Tibial nerve (tissue), 3 donors: Measurements from ENCODE around the gene ITPK1.

Source experiments
- CTCF ChIP-seq, 5 experiments: fragments of 200-600 bp in 3 of 5; fragments of 450-650 bp in 2 of 5; sonication (generic) in 3 of 5; IDR thresholded peaks; one replicate each; pipeline ENCODE4 v1.5.1; 2016 to 2019; ENCODE audit warnings: antibody characterized with exemption in 5 of 5, mild to moderate bottlenecking in 3 of 5, moderate library complexity in 2 of 5
- POLR2A ChIP-seq, 2 donors: fragments of 450-650 bp; IDR thresholded peaks; one replicate each; pipeline ENCODE4 v1.6.1; 2017; ENCODE audit warnings: antibody characterized with exemption in 2 of 2, mild to moderate bottlenecking in 2 of 2, moderate library complexity in 2 of 2

- TF ChIP-seq CTCF (IDR thresholded peaks at IDR 0.05) (no peak), POLR2A (IDR thresholded peaks at IDR 0.05) (no peak)
These were observed 210.1 kb downstream of the ITPK1 start for GRCh38 chr14:92905667-92906066.
